ENCODE results near the gene ACSS2. TPM values are rescaled to one million over a fixed set of nuclear protein-coding genes. Genes with fewer than 3 reads are reported as not detected.

ACSS2 gene
- total and polyA plus RNA-seq, 10 of the 15 experiments (the other 5 are each of a cell fraction or from before 2014, with no cell fraction given) = 2.8 to 37.2 (median 24.2) TPM

- Histone ChIP-seq H3K27me3 (replicated peaks in 1 of 2; ENCODE audit: control insufficient read depth in 2 of 2, insufficient read depth in 2 of 2, low read length in 1 of 2) (no peaks in the 10 kb centered on the region; a peak in 1 of 4 replicates), H2AFZ (ENCODE audit: control insufficient read depth, low read depth, low read length) (peak overlapping the region; percentile 76), H3K4me1 (ENCODE audit: control insufficient read depth, insufficient read depth, low read length) (peaks cover 17% of the 10 kb centered on the region), H3K36me3 (ENCODE audit: control insufficient read depth in 2 of 2, insufficient read depth in 2 of 2, low read length in 1 of 2) (no peaks in the 10 kb centered on the region), H3K9me3 (replicated peaks; ENCODE audit: control insufficient read depth, insufficient read depth, low read length) (no peaks in the 10 kb centered on the region), H3K9ac (ENCODE audit: control insufficient read depth, insufficient read depth, low read length) (no peak overlapping the region), H3K4me2 (ENCODE audit: control insufficient read depth, insufficient read depth) (peak overlapping the region; percentile 36), H3K4me3 (peak overlapping the region; percentile 56; the same call in 1 of the 2 replicates), H4K20me1 (ENCODE audit: control insufficient read depth, insufficient read depth) (no peaks in the 10 kb centered on the region), H3K27ac (ENCODE audit: control insufficient read depth, insufficient read depth) (no peak overlapping the region), H3K79me2 (ENCODE audit: control insufficient read depth, insufficient read depth, low read length) (no peaks in the 10 kb centered on the region)
- ATAC-seq (peak; percentile 83), FAIRE-seq (peak; percentile 27), DNase-seq (ENCODE audit: low read depth, low spot score) (peak; percentile 83)
- RAD21 ChIA-PET (ENCODE audit: unreplicated experiment) = interaction anchor here (0.6 to 7.1 kb wide), 11 partner anchors 25 to 678 kb away, joined by 3 to 71 read pairs (median 3); partner anchors contain the start of genes GSS and MYH7B
- WGBS (ENCODE audit: insufficient coverage, insufficient replicate concordance, low lambda C conversion rate, missing lambda C conversion rate) = 28% methylated on average over 10 of the region's 20 CpGs
- SMC1A ChIA-PET (ENCODE audit: uncharacterized antibody, unreplicated experiment) = interaction anchor here (0.6 to 3.3 kb wide), 10 partner anchors 14 to 269 kb away, joined by 3 to 16 read pairs (median 6); partner anchors contain the start of genes GSS and MYH7B
- intact Hi-C loops (cut with micrococcal nuclease; ENCODE audit: unreplicated experiment) (loop anchor here (1.0 to 10.0 kb wide), 2 partner anchors 79 to 219 kb away; partner anchors contain the start of genes GSS, MYH7B and TRPC4AP), in situ Hi-C loops (cut with MboI) (no loop called here)
- no TSS peak for BruUV-seq (replicated peaks)
- CTCF ChIA-PET = interaction anchor here (0.8 to 7.5 kb wide), 24 partner anchors 11 to 334 kb away, joined by 3 to 99 read pairs (median 4); partner anchors contain the start of genes EDEM2, GSS and MYH7B
- POLR2A ChIA-PET = interaction anchor here (0.5 to 2.2 kb wide), 10 partner anchors 17 to 595 kb away, joined by 3 to 8 read pairs (median 5); partner anchors contain the start of genes EDEM2, GSS, MMP24OS and MYH7B
- 0 out of 4 replicates have a peak, but pooled peaks of 1 of the 2 experiments have one; percentile 8 for TF ChIP-seq SRF (IDR thresholded peaks at IDR 0.05; ENCODE audit: low read depth in 2 of 2, low read length in 2 of 2)
- no peak for TF ChIP-seq ESRRA (IDR thresholded peaks at IDR 0.05; ENCODE audit: low read length)
- no peak for TF ChIP-seq SMAD5 (IDR thresholded peaks at IDR 0.05; ENCODE audit: low read depth)
- TF ChIP-seq NR2F1 (conservative IDR thresholded peaks at IDR 0.05) = peak; percentile 41; the same call in 1 of the 2 replicates
- TF ChIP-seq CREB1 (IDR thresholded peaks at IDR 0.05; ENCODE audit: low read depth) = peak; percentile 84
- peak; percentile 23; the same call in 1 of the 2 replicates for TF ChIP-seq ATF7 (IDR thresholded peaks at IDR 0.05; ENCODE audit: low read depth)
- TF ChIP-seq HDGF (IDR thresholded peaks at IDR 0.05) = peak; percentile 95
- TF ChIP-seq E4F1 (IDR thresholded peaks at IDR 0.05; ENCODE audit: borderline replicate concordance, partially characterized antibody) = peak; percentile 27
- TF ChIP-seq SP1 (IDR thresholded peaks at IDR 0.05; ENCODE audit: low read depth, low read length) = peak; percentile 51
- TF ChIP-seq, protein P1, sequence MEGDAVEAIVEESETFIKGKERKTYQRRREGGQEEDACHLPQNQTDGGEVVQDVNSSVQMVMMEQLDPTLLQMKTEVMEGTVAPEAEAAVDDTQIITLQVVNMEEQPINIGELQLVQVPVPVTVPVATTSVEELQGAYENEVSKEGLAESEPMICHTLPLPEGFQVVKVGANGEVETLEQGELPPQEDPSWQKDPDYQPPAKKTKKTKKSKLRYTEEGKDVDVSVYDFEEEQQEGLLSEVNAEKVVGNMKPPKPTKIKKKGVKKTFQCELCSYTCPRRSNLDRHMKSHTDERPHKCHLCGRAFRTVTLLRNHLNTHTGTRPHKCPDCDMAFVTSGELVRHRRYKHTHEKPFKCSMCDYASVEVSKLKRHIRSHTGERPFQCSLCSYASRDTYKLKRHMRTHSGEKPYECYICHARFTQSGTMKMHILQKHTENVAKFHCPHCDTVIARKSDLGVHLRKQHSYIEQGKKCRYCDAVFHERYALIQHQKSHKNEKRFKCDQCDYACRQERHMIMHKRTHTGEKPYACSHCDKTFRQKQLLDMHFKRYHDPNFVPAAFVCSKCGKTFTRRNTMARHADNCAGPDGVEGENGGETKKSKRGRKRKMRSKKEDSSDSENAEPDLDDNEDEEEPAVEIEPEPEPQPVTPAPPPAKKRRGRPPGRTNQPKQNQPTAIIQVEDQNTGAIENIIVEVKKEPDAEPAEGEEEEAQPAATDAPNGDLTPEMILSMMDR (IDR thresholded peaks at IDR 0.05 in 2 of 3, conservative IDR thresholded peaks at IDR 0.05 in 1 of 3; ENCODE audit: control insufficient read depth in 2 of 3, extremely low read depth in 1 of 3, insufficient read depth in 1 of 3, low read depth in 3 of 3, low read length in 3 of 3) = peak in 1 of 3 experiments; percentile 26; a peak in 2 of 6 replicates
- TF ChIP-seq IKZF2 (IDR thresholded peaks at IDR 0.05) = peak in 1 of 2 experiments; percentile 2; a peak in 1 of 4 replicates
- peak; percentile 29; the same call in 1 of the 2 replicates for TF ChIP-seq MLLT1 (IDR thresholded peaks at IDR 0.05)
- no peak for TF ChIP-seq RB1 (IDR thresholded peaks at IDR 0.05; ENCODE audit: borderline replicate concordance)
- no peak for TF ChIP-seq IKZF1 (conservative IDR thresholded peaks at IDR 0.05)
- 0 out of 2 replicates have a peak, but pooled peaks have one; percentile 14 for TF ChIP-seq LARP7 (IDR thresholded peaks at IDR 0.05)
- TF ChIP-seq, protein P2, sequence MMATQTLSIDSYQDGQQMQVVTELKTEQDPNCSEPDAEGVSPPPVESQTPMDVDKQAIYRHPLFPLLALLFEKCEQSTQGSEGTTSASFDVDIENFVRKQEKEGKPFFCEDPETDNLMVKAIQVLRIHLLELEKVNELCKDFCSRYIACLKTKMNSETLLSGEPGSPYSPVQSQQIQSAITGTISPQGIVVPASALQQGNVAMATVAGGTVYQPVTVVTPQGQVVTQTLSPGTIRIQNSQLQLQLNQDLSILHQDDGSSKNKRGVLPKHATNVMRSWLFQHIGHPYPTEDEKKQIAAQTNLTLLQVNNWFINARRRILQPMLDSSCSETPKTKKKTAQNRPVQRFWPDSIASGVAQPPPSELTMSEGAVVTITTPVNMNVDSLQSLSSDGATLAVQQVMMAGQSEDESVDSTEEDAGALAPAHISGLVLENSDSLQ (IDR thresholded peaks at IDR 0.05) = peak; percentile 82
Observed at GRCh38 chr20:34875642-34876405, 588 bp upstream of the ACSS2 start.

Data from GM12878 (cell line).